T1000 (cell line): Measurements from ENCODE around the gene AHCYL2.

Experiments
- DNase-seq: peaks from one replicate; lab custom pipeline; 2025; ENCODE audit warnings: mixed read lengths; lab: John Stamatoyannopoulos, UW

The AHCYL2 gene

GRCh38 chr7:129224251-129225205 lies at the start of gene AHCYL2:
Gene AHCYL2, plus strand, starts transcription at chr7:129225030.
- peak; percentile 90 for DNase-seq

- DNase-seq: no peak
Observed at GRCh38 chr7:129176916-129177710, 47.7 kb upstream of the AHCYL2 start.

GRCh38 chr7:129184981-129185670 lies 39.7 kb upstream of the AHCYL2 start:
- no peak for DNase-seq

GRCh38 chr7:129186749-129187260 lies 38.0 kb upstream of the AHCYL2 start:
- no peak for DNase-seq

- DNase-seq: no peak
Observed at GRCh38 chr7:129187681-129188371, 37.0 kb upstream of the AHCYL2 start.

GRCh38 chr7:129188372-129188891 lies 36.4 kb upstream of the AHCYL2 start, which contains the start of gene SMO:
Gene SMO, plus strand, starts transcription at chr7:129188633. Its CDS starts 519 bp downstream, at chr7:129189152.
- no peak for DNase-seq

GRCh38 chr7:129188892-129189660 lies 35.8 kb upstream of the AHCYL2 start:
- DNase-seq: no peak

GRCh38 chr7:129189661-129190310 lies 35.0 kb upstream of the AHCYL2 start:
- no peak for DNase-seq

GRCh38 chr7:129191272-129191671 lies 33.6 kb upstream of the AHCYL2 start:
- no peak for DNase-seq

- DNase-seq: no peak
Observed at GRCh38 chr7:129193892-129194291, 30.9 kb upstream of the AHCYL2 start.

GRCh38 chr7:129197771-129198170 lies 27.1 kb upstream of the AHCYL2 start:
- DNase-seq: no peak

GRCh38 chr7:129199406-129199805 lies 25.4 kb upstream of the AHCYL2 start:
- no peak for DNase-seq

GRCh38 chr7:129202058-129202777 lies 22.6 kb upstream of the AHCYL2 start:
- DNase-seq: no peak

GRCh38 chr7:129203050-129203741 lies 21.6 kb upstream of the AHCYL2 start:
- DNase-seq: no peak

GRCh38 chr7:129205126-129205818 lies 19.6 kb upstream of the AHCYL2 start:
- no peak for DNase-seq

- no peak for DNase-seq
Observed at GRCh38 chr7:129205987-129206785, 18.6 kb upstream of the AHCYL2 start.

- no peak for DNase-seq
Observed at GRCh38 chr7:129208667-129209066, 16.2 kb upstream of the AHCYL2 start.
